ENCODE results near the gene CST11. TPM values are rescaled to one million over a fixed set of nuclear protein-coding genes. Genes with fewer than 3 reads are reported as not detected.

The CST11 gene
- polyA plus RNA-seq, 1 donor (not counting 4 experiments of a cell fraction or from before 2014, with no cell fraction given) = not detected

DNA sequence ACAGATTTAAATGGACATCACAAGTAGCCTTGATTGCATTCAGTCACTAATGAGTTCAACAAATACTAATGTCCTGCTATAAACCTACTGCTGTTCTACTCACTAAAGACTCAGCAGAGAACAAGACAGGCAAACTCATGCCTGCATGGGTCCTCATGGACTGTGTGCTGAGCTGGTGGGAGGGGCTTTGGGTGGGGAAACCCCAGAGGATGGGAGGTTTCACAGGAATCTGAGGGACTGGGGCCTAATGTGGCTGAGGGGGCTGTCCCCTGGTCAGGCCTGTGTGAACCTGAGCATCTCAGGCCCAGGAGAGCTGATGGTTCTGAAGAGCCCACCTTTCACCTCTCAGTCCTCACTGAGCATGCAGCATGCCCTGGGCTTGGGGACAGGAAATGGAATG is 39.6 kb upstream of the CST11 start:
- dilution Hi-C loops (cut with MboI; ENCODE audit: extremely low pct_ligation_motif_present, low sequenced_read_pairs) = no loop called here
- H3K4me3 ChIP-seq (ENCODE audit: control insufficient read depth in 2 of 3, extremely low read depth in 1 of 3, insufficient read depth in 2 of 3, low read depth in 1 of 3, low read length in 3 of 3) = no peak overlapping the region
- no peak overlapping the region for H3K4me2 ChIP-seq (ENCODE audit: control insufficient read depth, extremely low read depth, insufficient read depth, low read depth, low read length)
- no peak overlapping the region for H3K27ac ChIP-seq (ENCODE audit: control insufficient read depth, insufficient read depth, low read length)
- FAIRE-seq (no peak), DNase-seq (ENCODE audit: low read depth, low spot score) (no peak)
- H3K9ac ChIP-seq (ENCODE audit: control insufficient read depth, extremely low read depth, insufficient read depth, low read length) = no peak overlapping the region
- no peaks in the 10 kb centered on the region for H4K20me1 ChIP-seq (ENCODE audit: control insufficient read depth, extremely low read depth, insufficient read depth, low read length)
- no peaks in the 10 kb centered on the region for H3K9me1 ChIP-seq (ENCODE audit: control insufficient read depth, extremely low read depth, insufficient read depth, low read length)
- H3K36me3 ChIP-seq (ENCODE audit: control insufficient read depth in 2 of 2, extremely low read depth in 1 of 2, insufficient read depth in 2 of 2, low read length in 2 of 2) = no peaks in the 10 kb centered on the region
- H3K4me1 ChIP-seq (ENCODE audit: control insufficient read depth, extremely low read depth, insufficient read depth, low read length) = no peaks in the 10 kb centered on the region
- TF ChIP-seq CTCF (optimal IDR thresholded peaks at IDR 0.05 in 1 of 3, IDR thresholded peaks at IDR 0.05 in 1 of 3, conservative IDR thresholded peaks at IDR 0.05 in 1 of 3; ENCODE audit: extremely low read depth in 1 of 3, insufficient read depth in 2 of 3, low read length in 3 of 3) (no peak), EZH2 (IDR thresholded peaks at IDR 0.05; ENCODE audit: low read length) (no peak)
- H2AFZ ChIP-seq (ENCODE audit: control insufficient read depth, low read length) = no peak overlapping the region
- no peaks in the 10 kb centered on the region for H3K9me3 ChIP-seq (ENCODE audit: control insufficient read depth, low read depth, low read length)
- no peaks in the 10 kb centered on the region for H3K27me3 ChIP-seq (ENCODE audit: control insufficient read depth, extremely low read depth, insufficient read depth, low read length)
- H3K79me2 ChIP-seq (ENCODE audit: control insufficient read depth, insufficient read depth, low read length) = no peaks in the 10 kb centered on the region

DNA sequence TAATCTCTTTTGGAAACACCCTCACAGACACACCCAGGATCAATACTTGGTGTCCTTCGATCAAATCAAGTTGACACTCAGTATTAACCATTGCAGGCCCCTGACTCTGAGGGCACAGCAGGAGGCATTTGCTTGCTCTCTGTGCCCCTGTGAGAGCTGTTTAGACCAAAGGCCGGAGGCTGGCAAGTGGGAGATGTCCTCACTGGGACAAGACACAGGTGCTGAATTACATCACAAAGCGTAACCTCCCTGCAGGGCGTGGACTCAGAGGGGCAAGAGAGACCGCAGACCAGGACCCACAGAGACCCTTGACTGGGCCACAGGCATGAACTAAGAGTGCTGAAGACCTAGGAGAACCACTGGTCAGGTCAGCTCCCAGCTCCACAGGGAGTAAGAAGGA is 38.1 kb upstream of the CST11 start, which contains the start of gene CST8:
CST8 (plus strand) TSS at position 301 of the 400 bp plus-strand sequence. CDS start 551 bp downstream, outside the sequence.
- H3K9ac ChIP-seq (ENCODE audit: control insufficient read depth, extremely low read depth, insufficient read depth, low read length) = no peak within 1 kb of the TSS
- H3K9me1 ChIP-seq (ENCODE audit: control insufficient read depth, extremely low read depth, insufficient read depth, low read length) = no peaks in the 10 kb centered on the region
- DNase-seq (ENCODE audit: low read depth, low spot score) = no peak
- FAIRE-seq = no peak
- H3K36me3 ChIP-seq (ENCODE audit: control insufficient read depth in 2 of 2, extremely low read depth in 1 of 2, insufficient read depth in 2 of 2, low read length in 2 of 2) = no peaks in the 10 kb centered on the region
- H3K4me3 ChIP-seq (ENCODE audit: control insufficient read depth in 2 of 3, extremely low read depth in 1 of 3, insufficient read depth in 2 of 3, low read depth in 1 of 3, low read length in 3 of 3) = no peak within 1 kb of the TSS
- no peak within 1 kb of the TSS for H3K4me2 ChIP-seq (ENCODE audit: control insufficient read depth, extremely low read depth, insufficient read depth, low read depth, low read length)
- dilution Hi-C loops (cut with MboI; ENCODE audit: extremely low pct_ligation_motif_present, low sequenced_read_pairs) = no loop called here
- no peak within 1 kb of the TSS for H3K27ac ChIP-seq (ENCODE audit: control insufficient read depth, insufficient read depth, low read length)
- no peaks in the 10 kb centered on the region for H3K9me3 ChIP-seq (ENCODE audit: control insufficient read depth, low read depth, low read length)
- H4K20me1 ChIP-seq (ENCODE audit: control insufficient read depth, extremely low read depth, insufficient read depth, low read length) = no peaks in the 10 kb centered on the region
- H3K4me1 ChIP-seq (ENCODE audit: control insufficient read depth, extremely low read depth, insufficient read depth, low read length) = no peaks in the 10 kb centered on the region
- TF ChIP-seq EZH2 (IDR thresholded peaks at IDR 0.05; ENCODE audit: low read length) = no peak
- TF ChIP-seq CTCF (optimal IDR thresholded peaks at IDR 0.05 in 1 of 3, IDR thresholded peaks at IDR 0.05 in 1 of 3, conservative IDR thresholded peaks at IDR 0.05 in 1 of 3; ENCODE audit: extremely low read depth in 1 of 3, insufficient read depth in 2 of 3, low read length in 3 of 3) = no peak
- no peaks in the 10 kb centered on the region for H3K27me3 ChIP-seq (ENCODE audit: control insufficient read depth, extremely low read depth, insufficient read depth, low read length)
- no peaks in the 10 kb centered on the region for H3K79me2 ChIP-seq (ENCODE audit: control insufficient read depth, insufficient read depth, low read length)
- H2AFZ ChIP-seq (ENCODE audit: control insufficient read depth, low read length) = no peak within 1 kb of the TSS
